ENCODE data around the gene ZNF335. TPM values are rescaled to one million over a fixed set of nuclear protein-coding genes. Genes with fewer than 3 reads are reported as not detected.
"Not testable (repeated sequence)": the region's sequence is repeated elsewhere in the genome, so short reads cannot be mapped to it uniquely, and the experiment has no call there.

Gene ZNF335
- total RNA-seq, 1 donor from 2014 or later: 22.3 TPM

DNA sequence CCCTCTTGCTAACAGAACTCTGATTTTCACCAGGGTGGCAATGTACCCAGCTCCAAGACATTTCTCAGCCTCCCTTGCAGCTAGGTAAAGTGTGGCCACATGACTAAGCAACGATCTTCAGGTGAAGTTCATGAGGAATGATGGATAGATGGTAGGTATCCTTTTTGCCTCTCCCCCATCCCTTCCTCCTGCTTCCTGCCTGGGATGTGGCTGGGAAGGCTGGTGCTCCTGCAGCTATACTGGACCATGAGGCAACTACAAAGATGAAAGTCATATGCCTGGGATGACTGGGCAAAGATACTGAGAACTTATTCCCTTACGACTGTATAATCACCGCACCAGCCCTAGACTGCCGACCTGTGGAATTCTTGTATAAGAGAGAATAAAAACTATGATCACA lies 13.4 kb downstream of the ZNF335 start:
- ATAC-seq (no peak), DNase-seq (ENCODE audit: low spot score) (peak; percentile 9)
- intact Hi-C loops (cut with DNase I): loop anchor here (10.0 kb wide), 1 partner anchor 64 kb away; the partner anchor contains the start of genes CTSA and NEURL2

DNA sequence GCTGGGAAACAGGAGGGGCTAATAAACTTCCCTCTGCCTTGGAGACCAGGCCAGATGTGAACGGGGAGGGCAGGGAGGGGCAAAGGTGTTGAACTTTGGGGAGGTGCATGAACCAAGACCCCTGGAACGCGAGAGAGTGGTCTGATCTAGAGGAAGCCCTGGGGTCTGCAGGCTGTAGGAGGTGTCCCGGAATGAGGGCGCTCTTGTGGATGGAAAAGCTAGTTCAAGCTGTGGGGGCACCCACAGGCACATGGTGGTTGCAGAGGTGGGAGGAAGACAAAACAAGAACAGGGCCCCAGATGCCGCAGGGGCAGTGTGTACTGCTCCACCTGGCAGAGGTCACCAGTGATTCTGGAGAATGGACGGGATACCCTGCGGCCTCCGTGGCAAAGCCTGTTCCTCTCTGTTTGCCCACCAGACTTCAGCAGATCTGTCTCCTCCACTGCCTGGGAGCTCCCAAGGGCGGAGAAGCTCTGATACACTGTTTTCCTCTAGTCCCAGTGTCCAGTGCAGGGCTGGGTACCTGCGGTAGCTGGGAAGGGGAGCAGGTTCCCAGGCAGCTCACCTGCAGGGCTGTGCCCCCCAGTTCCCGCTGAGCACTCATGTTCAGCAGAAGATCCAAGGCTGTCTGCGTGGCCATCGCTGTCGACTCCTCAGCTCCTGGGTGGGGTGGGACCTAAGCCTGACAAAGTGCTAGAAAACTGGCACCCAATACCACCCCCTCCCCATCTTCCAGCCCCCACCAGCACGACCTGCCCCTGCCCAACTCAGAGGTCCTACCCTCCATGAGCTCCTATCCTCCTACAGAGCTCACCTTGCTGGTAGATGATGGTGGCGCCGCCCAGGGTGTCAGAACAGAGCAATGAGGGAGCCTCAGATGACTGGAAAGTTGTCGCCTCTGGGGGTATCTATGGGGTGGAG lies 14.7 kb downstream of the ZNF335 start:
- DNase-seq (ENCODE audit: low spot score) (peak; percentile 51), ATAC-seq (no peak)
- intact Hi-C loops (cut with DNase I): loop anchor here (10.0 kb wide), 1 partner anchor 62 kb away; the partner anchor contains the start of genes CTSA and NEURL2

DNA sequence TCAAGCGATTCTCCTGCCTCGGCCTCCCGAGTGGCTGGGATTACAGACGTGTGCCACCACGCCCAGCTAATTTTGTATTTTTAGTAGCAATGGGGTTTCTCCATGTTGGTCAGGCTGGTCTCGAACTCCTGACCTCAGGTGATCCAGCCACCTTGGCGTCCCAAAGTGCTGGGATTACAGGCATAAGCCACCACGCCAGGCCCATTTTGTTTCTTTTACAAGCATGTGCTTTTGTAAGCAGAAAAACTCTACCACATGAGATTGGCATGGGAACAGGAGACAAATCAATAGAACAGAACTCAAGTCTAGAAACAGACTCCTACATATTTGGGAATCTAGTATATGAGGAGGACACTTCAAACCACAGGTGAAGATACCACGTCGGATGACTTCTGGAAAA lies 15.7 kb downstream of the ZNF335 start:
- intact Hi-C loops (cut with DNase I): loop anchor here (10.0 kb wide), 1 partner anchor 62 kb away; the partner anchor contains the start of genes CTSA and NEURL2
- ATAC-seq; DNase-seq (ENCODE audit: low spot score): not testable (repeated sequence)

DNA sequence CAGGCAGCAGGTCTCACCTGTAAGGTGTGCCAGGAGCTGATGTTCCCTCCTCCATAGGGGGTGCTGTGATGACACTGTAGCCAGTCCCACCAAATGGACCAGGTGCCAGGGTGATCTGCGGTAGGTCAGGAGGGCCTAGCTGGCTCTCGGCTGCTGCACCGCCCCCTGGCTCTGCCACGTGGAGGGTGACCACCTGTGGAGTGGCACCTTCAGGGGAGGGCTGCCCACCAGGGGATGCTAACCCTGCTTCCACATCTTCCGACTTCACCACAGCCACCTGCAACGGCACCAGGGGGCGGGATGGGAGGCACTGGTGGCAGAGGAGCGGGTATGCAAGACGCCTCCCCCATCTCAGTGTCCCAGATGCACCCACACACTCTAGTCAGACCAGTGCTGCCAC lies 18.3 kb downstream of the ZNF335 start:
- intact Hi-C loops (cut with DNase I): loop anchor here (10.0 kb wide), 1 partner anchor 59 kb away; the partner anchor contains the start of genes CTSA and NEURL2
- no peak for ATAC-seq
- no peak for DNase-seq (ENCODE audit: low spot score)

DNA sequence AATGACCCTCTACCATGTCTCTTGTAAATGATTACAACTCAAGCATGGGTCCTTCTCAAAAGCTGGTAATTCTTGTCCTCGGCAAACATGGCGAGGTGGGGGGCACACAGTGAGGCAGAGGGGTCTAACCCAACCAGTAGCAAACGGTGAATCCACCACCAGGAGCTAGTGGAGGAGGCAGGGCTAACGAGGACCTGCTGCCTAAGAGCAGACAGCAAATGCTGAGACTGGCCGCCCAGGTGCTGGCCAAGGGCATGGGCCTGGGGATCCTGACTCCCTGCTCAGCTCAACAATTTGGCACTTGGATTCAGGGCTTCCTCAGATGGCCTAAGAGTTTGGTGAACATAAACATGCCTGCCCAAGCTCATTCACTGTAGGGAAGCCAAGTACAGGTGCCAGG lies 19.1 kb downstream of the ZNF335 start:
- intact Hi-C loops (cut with DNase I): loop anchor here (10.0 kb wide), 1 partner anchor 58 kb away; the partner anchor contains the start of genes CTSA and NEURL2
- ATAC-seq: no peak
- DNase-seq (ENCODE audit: low spot score): no peak

DNA sequence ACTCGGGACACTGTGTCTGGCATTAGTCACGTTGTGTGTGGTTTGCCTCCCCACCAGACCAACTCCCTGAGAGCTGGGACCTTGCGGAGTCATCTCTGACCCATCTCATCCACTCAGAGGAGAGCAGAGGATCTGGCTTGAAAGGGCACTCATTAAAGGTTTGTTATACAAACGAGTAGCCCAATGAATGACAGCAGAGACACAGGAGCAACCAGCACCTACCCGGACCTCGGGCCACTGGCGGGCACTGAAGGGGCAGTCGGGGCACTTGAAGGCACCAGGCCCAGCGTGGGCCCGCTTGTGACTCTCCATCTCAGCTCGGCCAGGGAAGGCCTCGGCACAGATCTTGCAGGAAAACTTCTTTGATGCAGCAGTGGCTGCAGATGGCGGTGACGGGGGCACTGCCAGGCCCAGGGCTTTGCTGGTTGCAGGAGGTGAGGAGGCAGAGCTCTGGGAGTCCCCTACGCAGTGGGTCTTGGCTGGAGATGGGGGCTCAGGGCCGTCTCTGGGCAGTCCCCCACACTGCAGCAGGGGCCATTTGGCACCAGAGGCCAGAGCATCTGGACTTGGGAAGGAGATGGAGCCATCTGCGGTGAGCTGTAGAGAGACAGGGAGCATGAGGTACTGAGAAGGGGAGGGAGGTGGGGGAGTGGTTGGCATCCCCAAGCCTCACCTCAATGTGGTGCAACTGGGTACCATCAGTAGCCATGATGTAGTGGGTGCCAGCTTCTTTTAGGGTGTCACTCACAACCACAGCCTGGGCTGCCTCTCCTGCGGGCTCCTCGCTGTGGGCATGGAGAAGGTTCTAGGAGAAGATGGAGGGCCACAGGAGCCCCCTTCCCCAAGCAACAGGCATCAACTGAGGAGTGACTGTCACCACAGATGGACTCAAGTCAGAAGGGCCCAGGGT lies 19.8 kb downstream of the ZNF335 start:
- ATAC-seq (no peak), DNase-seq (ENCODE audit: low spot score) (no peak)
- intact Hi-C loops (cut with DNase I): loop anchor here (10.0 kb wide), 1 partner anchor 57 kb away; the partner anchor contains the start of genes CTSA and NEURL2

DNA sequence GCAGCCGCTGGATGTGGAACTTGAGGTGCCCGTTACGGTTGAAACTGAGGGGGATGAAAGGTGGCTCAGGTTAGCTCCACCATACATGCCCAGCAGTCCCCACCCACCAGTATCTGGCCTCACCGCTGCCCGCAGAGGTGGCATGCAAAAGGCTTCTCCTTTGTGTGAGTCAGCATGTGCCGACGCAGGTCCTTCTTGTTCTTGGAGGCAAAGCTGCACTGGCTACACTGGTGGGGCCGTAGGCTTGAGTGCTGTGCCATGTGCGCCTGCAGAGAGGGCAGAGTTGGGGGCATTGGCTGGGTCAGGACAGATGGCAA lies 21.7 kb downstream of the ZNF335 start:
- intact Hi-C loops (cut with DNase I): loop anchor here (10.0 kb wide), 1 partner anchor 55 kb away; the partner anchor contains the start of genes CTSA and NEURL2
- ATAC-seq: no peak
- no peak for DNase-seq (ENCODE audit: low spot score)

DNA sequence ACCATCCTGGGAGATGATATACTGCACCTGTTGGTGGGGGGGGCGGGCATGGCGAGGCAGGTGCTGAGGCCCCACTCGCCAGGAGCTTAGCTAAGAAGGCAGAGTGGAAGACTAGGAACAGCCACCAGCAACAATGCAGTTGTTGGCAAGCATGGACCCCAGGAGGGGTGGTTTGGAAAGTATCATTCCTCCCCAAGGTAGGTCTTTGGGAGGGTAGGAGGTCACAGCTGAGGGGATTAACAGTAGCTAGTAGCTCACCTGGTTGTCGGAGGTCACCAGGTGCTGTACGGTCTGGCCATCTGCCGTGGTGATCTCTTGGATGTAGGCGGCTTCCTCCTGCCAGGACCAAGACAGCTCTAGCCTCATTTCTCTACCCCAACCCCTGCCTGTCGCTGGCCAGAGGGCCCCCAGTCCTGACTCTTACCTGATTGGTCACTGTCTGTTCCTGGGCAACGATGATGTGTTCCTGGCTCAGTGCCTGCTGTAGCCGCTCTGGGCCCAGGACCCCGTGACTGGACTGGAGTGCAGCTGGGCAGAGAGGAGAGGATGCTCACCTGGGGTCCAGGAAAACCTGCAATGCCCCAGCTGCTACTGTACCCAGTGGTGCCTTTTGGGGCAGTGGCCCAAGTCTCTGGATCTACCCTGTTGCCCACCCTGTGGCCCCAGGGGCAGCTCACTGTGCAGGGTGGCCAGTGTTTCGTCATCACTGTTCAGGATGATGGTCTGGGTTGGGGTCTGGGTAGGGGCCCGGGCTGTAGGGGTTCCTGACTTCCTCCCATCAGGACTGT lies 22.3 kb downstream of the ZNF335 start:
- DNase-seq (ENCODE audit: low spot score): no peak
- intact Hi-C loops (cut with DNase I): loop anchor here (10.0 kb wide), 1 partner anchor 55 kb away; the partner anchor contains the start of genes CTSA and NEURL2
- ATAC-seq: no peak

DNA sequence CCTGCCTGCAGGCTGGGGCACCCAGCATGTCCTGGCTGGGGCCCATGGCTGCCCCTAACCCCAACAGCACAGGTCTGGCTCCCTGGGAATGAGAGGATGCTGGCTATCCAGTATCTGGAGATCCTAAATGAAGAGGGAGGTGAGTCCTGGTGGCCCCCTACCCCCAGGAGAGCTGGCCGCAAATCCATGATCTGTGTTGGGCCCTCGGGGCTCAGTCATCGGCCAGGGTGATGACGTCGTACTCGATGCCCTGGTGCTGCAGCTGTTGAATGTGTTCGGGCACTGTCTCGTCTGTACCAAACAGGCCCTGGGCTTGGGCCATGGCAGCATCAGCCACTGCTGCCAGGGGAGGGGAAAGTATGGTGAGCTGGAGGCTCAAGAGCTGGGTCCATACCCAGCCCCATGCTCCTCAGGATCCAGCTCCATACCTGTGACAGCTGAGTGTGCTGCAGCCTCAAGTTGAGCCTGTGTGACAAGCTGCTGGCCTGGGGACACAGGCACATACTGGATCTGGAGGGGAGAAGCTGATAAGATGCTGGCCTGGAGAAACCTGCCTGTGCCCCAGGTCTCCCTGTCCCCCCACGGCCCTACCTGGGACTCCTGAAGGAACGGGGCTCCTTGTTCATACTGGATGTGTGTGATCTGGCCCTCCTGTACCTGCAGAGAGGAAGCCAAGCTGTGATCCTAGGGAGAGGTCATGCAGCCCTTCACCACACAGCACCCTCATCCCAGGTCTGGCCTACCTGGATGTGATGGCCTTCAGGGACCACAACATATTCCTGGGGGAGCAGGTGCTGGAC lies 23.1 kb downstream of the ZNF335 start:
- ATAC-seq: no peak
- intact Hi-C loops (cut with DNase I): no loop called here
- DNase-seq (ENCODE audit: low spot score): no peak

DNA sequence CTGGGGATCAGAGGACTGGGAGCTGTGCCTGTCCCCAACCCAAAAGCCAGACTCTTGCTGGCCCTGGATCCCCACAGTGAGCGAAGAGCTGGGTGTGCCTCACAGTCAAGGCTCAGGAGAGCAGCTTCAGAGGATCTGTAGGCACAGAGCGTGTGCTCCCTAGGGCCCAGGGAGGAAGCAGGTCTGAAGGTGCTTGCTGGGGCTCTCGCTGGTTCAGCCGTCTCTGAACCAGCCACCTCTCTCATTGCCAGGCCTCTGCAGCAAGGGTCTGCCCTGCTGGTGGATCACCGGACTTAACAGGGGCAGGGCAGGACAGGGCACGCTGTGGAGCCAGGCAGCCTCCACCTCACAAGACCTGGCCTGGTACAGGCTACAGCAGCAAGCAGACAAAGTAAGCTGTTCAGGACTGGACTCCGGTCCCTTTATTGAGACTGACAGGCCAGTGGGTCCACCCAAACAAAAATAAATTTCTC lies 23.7 kb downstream of the ZNF335 start:
- intact Hi-C loops (cut with DNase I): no loop called here
- ATAC-seq (no peak), DNase-seq (ENCODE audit: low spot score) (no peak)

DNA sequence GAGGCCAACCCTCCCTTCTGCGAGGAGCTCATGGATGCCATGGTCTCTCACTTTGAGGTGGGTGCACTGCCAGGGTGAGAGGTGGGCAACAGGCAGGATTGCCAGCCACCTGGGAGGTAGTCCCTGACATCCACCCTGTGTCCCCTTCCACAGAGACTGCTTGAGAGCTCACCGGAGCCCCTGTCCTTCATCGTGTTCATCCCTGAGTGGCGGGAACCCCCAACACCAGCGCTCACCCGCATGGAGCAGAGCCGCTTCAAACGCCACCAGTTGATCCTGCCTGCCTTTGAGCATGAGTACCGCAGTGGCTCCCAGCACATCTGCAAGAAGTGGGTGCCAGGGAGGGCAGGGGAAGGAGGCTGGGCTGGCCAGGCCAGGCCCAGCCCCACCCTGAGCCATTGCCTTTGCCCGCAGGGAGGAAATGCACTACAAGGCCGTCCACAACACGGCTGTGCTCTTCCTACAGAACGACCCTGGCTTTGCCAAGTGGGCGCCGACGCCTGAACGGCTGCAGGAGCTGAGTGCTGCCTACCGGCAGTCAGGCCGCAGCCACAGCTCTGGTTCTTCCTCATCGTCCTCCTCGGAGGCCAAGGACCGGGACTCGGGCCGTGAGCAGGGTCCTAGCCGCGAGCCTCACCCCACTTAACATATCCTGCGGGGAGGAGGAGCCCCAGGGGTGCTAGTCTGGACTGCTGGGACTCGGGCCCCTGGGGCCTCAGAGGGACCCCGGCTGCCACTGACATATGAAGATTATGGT lies 24.7 kb downstream of the ZNF335 start:
- ATAC-seq: peak; percentile 4
- intact Hi-C loops (cut with DNase I): no loop called here
- DNase-seq (ENCODE audit: low spot score): no peak

DNA sequence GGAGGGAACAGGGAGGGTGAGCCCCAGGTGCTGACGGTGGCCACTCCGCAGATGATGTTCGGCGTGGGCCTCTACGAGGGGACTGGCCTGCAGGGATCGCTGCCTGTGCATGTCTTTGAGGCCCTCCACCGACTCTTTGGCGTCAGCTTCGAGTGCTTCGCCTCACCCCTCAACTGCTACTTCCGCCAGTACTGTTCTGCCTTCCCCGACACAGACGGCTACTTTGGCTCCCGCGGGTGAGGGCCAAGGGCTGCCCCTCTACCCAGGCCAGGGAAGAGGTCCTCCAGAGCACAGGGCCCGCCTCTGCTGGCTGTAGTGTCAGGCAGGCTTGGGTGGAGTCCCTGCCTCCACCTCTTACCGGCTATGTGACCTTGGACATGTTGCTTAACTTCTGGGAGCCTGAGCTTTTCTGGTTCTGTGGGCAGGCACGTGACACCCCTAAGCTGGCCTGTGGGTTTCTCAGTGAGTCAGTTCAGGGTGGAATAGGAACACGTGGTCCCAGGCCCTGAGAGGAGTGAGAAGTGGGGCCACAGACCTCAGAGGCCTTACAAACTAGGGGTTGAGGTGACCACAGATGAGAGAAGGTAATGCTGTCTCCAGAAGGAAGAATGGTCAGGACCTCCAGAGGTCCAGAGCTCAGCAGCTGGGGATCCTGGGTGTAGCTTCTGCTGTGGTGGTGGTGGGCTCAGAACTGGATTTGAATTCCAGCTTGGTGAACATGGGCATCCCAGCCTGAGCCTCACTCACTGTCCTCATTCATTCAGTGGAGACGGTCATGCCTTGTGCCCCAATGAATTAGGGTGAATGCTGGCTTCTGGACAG lies 25.6 kb downstream of the ZNF335 start:
- intact Hi-C loops (cut with DNase I): no loop called here
- no peak for DNase-seq (ENCODE audit: low spot score)
- peak; percentile 87 for ATAC-seq

DNA sequence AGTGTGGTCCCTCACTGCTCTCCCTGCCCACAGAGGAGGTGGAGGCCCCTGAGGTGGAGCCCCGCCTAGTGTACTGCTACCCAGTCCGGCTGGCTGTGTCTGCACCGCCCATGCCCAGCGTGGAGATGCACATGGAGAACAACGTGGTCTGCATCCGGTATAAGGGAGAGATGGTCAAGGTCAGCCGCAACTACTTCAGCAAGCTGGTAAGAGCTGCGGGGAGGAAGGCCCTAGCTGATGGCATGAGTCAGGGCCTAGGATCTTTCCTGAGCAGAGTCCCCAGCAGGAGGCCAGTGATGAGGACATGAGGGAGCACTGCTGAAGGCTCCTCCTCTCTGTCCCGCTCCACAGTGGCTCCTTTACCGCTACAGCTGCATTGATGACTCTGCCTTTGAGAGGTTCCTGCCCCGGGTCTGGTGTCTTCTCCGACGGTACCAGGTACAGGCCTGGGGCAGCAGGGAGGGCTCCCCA lies 26.3 kb downstream of the ZNF335 start:
- DNase-seq (ENCODE audit: low spot score) (no peak), ATAC-seq (peak; percentile 7)
- intact Hi-C loops (cut with DNase I): no loop called here

DNA sequence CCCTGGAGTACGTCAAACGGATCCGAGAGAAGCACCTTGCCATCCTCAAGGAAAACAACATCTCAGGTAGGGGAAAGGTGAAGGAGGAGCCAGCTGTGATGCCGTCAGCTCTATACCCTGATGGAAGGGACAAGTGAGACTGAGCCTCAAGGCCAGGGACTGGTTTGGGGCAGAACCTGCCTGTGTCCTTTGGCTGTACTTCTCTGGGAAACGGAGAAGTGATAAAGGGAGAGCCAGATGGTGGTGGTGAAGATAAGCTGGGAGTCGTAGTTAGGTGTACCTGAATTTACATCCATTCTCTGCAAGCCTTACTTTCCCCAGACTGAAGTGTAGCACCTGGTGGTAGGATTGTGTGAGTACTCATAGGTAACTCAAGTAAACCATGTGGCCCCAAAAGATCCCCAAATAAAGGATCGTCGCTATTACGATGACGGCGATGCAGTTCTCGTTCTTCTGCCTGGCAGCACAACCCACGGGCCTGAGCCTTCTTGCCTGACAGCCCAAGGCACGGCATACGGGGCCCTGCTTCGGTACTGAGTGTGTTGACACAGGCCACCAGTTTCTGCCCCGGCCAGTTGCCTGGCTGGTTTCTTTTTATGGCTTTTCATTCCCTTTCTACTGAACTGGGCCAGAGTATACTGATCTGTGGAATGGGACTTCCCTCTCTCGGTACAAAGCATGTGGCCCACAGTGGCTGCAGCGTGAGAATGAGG lies 26.9 kb downstream of the ZNF335 start:
- DNase-seq (ENCODE audit: low spot score) (no peak), ATAC-seq (no peak)
- intact Hi-C loops (cut with DNase I): no loop called here

DNA sequence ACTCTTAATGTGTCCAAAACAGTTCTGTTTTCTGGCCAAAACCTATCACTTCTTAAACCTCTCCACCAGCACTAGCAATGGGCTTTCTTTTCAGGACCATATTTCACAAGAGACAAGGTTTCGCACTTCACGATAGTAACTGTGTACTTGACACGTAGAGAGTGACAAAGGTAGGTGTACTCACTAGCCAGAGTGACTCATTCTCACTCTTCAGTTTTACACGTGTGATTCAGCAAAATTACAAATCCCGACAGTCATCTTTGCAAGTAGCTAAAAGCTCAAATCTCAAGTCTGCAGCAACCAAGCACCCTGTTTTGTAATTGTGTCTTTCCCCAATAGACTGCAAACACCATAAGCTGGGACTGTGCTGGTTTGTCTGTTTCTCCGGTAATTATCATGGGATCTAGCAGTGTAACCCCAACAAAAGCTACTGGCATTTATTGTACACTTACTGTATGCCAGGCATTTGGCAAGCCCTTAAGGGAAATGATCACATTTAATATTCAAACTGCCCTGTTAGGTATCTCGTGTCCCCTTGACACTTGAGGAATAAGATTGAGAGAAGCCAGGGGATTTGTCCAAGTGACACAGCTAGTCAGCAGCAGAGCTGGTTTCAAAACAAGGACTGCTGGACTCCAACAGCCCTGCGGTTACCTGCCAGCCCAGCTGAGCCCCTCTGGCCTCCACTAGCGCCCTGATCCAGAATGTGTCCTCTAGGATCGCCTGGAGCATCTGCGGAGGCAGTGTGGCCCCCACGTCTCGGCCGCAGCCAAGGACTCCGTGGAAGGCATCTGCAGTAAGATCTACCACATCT lies 27.6 kb downstream of the ZNF335 start:
- intact Hi-C loops (cut with DNase I): no loop called here
- no peak for ATAC-seq

More for the DNA sequence above, 27.6 kb downstream of the ZNF335 start:
- DNase-seq (ENCODE audit: low spot score): no peak
